HepG2 (cell line): ENCODE data around the gene WNT7A. TPM values are rescaled to one million over a fixed set of nuclear protein-coding genes. Genes with fewer than 3 reads are reported as not detected.

Experiments used
- ATAC-seq: fragments of 200-7000 bp; cut with Tn5 transposase; 3 replicates; pipeline ENCODE4 v1.9.1; 2020; ENCODE audit warnings: mild to moderate bottlenecking, moderate library complexity
- BruUV-seq: library from RNA; stranded (reverse); fragments of 400-500 nt; replicated peaks from 2 replicates; lab custom pipeline; 2021; lab: Mats Ljungman, UMichigan
- CTCF ChIA-PET: fragments of 300-600 bp; formaldehyde crosslinking; extraction: SDS; loops from one replicate; lab custom pipeline; 2021; ENCODE audit warnings: low total read pairs, inconsistent platforms, low intra/inter-chr PET ratio; lab: Yijun Ruan, JAX
- POLR2A ChIA-PET: fragments of 350-600 bp; sonication (Branson Sonifier 250); formaldehyde crosslinking; loops from one replicate; lab custom pipeline; 2020; ENCODE audit warnings: antibody characterized with exemption, inconsistent platforms; lab: Yijun Ruan, JAX
- DNase-seq: peaks from one replicate; pipeline ENCODE4 v3.0.0-alpha.2; 2015; ENCODE audit warnings: low spot score
- FAIRE-seq: peaks from 3 replicates; lab custom pipeline; 2011; peaks lifted over from hg19 to GRCh38; lab: Jason Lieb, UNC
- H2AFZ ChIP-seq: one replicate; pipeline ENCODE4 v1.6.1; 2011; ENCODE audit warnings: low read length, inconsistent platforms
- H3K27ac ChIP-seq: fragments of 300-600 bp; 3 replicates; pipeline ENCODE4 v1.8.0; 2011; ENCODE audit warnings: mixed run types, mild to moderate bottlenecking, mixed read lengths, low read length, inconsistent platforms; ENCODE audit not compliant: insufficient read depth; ENCODE audit errors: extremely low read length
- H3K27me3 ChIP-seq, 2 experiments: fragments of 200-600 bp in 1 of 2; 2 replicates in 1 of 2; 3 replicates in 1 of 2; pipeline versions ENCODE4 v1.6.0 to v1.8.0; 2011; ENCODE audit warnings: low read length in 2 of 2, mild to moderate bottlenecking in 2 of 2, moderate library complexity in 2 of 2, inconsistent platforms in 1 of 2; ENCODE audit not compliant: insufficient read depth in 2 of 2, control insufficient read depth in 1 of 2
- H3K36me3 ChIP-seq, 2 experiments: fragments of 200-600 bp in 1 of 2; replicated peaks in 1 of 2; 2 replicates in 1 of 2; 3 replicates in 1 of 2; pipeline versions ENCODE4 v1.5.1 to v1.8.0; 2011; ENCODE audit warnings: low read length in 2 of 2, inconsistent platforms in 1 of 2; ENCODE audit not compliant: insufficient read depth in 2 of 2, control insufficient read depth in 1 of 2
- H3K4me1 ChIP-seq: 2 replicates; pipeline ENCODE4 v1.5.1; 2012; ENCODE audit warnings: low read length, inconsistent platforms; ENCODE audit not compliant: insufficient read depth
- H3K4me2 ChIP-seq: 2 replicates; pipeline ENCODE4 v1.6.0; 2011; ENCODE audit warnings: low read depth, low read length, inconsistent platforms
- H3K4me3 ChIP-seq, 3 experiments: fragments of 200-600 bp in 1 of 3; sonication (generic), shearing (Covaris generic) in 1 of 3; replicated peaks in 1 of 3; 2 replicates each; pipeline ENCODE4 v1.5.1; 2011 to 2016; ENCODE audit warnings: low read length in 3 of 3, inconsistent platforms in 2 of 3, low read depth in 2 of 3, mild to moderate bottlenecking in 2 of 3, control low read depth in 1 of 3, mixed read lengths in 1 of 3; ENCODE audit not compliant: insufficient read depth in 1 of 3
- H3K79me2 ChIP-seq: one replicate; pipeline ENCODE4 v1.6.1; 2011; ENCODE audit warnings: low read length, inconsistent platforms; ENCODE audit not compliant: insufficient read depth
- H3K9ac ChIP-seq: 2 replicates; pipeline ENCODE4 v1.6.0; 2011; ENCODE audit warnings: mild to moderate bottlenecking, low read depth, low read length, inconsistent platforms; ENCODE audit not compliant: insufficient read depth
- H3K9me3 ChIP-seq: 2 replicates; pipeline ENCODE4 v1.5.1; 2012; ENCODE audit warnings: mild to moderate bottlenecking, low read length
- H4K20me1 ChIP-seq: 2 replicates; pipeline ENCODE4 v1.6.0; 2011; ENCODE audit warnings: inconsistent platforms, mild to moderate bottlenecking, low read length, moderate library complexity; ENCODE audit not compliant: insufficient read depth
- HOXA9 ChIP-seq: sonication (generic); formaldehyde crosslinking; IDR thresholded peaks from 2 replicates; pipeline ENCODE4 v1.8.1; 2022; ENCODE audit warnings: missing genetic modification reagents, mild to moderate bottlenecking, moderate library complexity, borderline replicate concordance
- REPIN1 ChIP-seq: sonication (generic); formaldehyde crosslinking; IDR thresholded peaks from 2 replicates; pipeline ENCODE4 v1.8.0; 2022; ENCODE audit warnings: missing genetic modification reagents, low read depth, mild to moderate bottlenecking, borderline replicate concordance
- RNF2 ChIP-seq: fragments of 450-650 bp; conservative IDR thresholded peaks from 2 replicates; pipeline ENCODE4 v1.6.1; 2016; ENCODE audit warnings: low read depth
- ZBTB7B ChIP-seq: sonication (generic); formaldehyde crosslinking; IDR thresholded peaks from 2 replicates; pipeline ENCODE4 v1.4.0; 2020; ENCODE audit warnings: missing genetic modification reagents
- ZNF451 ChIP-seq: sonication (generic); formaldehyde crosslinking; IDR thresholded peaks from 2 replicates; pipeline ENCODE4 v1.5.0; 2020; ENCODE audit warnings: mild to moderate bottlenecking, missing genetic modification reagents
- WGBS: methylation state at CpG from one replicate; pipeline ENCODE4 v1.1.6; 2017; ENCODE audit warnings: low lambda C conversion rate; 5-methylcytosine and 5-hydroxymethylcytosine counted together
- in situ Hi-C: cut with HindIII; loops from 2 replicates; pipeline ENCODE4 v1.10.0; 2017; ENCODE audit warnings: low pct_unique_long_range_greater_than_20kb; ENCODE audit not compliant: extremely low pct_ligation_motif_present
- intact Hi-C: fragments of 100-400 bp; cut with micrococcal nuclease; formaldehyde crosslinking; loops from one replicate; pipeline ENCODE4 v1.10.0; 2022; ENCODE audit not compliant: unreplicated experiment
- polyA plus RNA-seq, 8 experiments: library from polyadenylated mRNA; depleted of rRNA in 3 of 8; stranded (reverse) in 7 of 8; unstranded in 1 of 8; fragments of >200 nt; fragmentation: Illumina TruSeq in 4 of 8; extraction: Trizol in 4 of 8; gene quantifications; 2 replicates each; pipeline versions ENCODE4 v1.2.1 to v1.2.3, GENCODE V29; 2011 to 2016; ENCODE audit warnings: low read depth in 4 of 8, missing spikeins in 1 of 8, mixed read lengths in 1 of 8; ENCODE audit not compliant: insufficient read depth in 1 of 8
- total RNA-seq, 5 experiments: library from RNA; depleted of rRNA; stranded (reverse); fragments of >200 nt; fragmentation: Illumina TruSeq; extraction: Trizol; gene quantifications; 2 replicates each; pipeline ENCODE4 v1.2.3, GENCODE V29; 2016; ENCODE audit warnings: low read depth in 1 of 5
- TF ChIP-seq, protein P1 (sequence below): IDR thresholded peaks from 2 replicates; pipeline ENCODE4 v1.6.1; 2016; ENCODE audit warnings: mild to moderate bottlenecking
- TF ChIP-seq, protein P2 (sequence below): sonication (generic); formaldehyde crosslinking; IDR thresholded peaks from 2 replicates; pipeline ENCODE4 v1.4.0; 2020; ENCODE audit warnings: mild to moderate bottlenecking, low read depth, missing genetic modification reagents

WNT7A gene
- total and polyA plus RNA-seq, 2 of the 13 experiments (the other 11 are each of a cell fraction or from before 2014, with no cell fraction given) = not detected

DNA sequence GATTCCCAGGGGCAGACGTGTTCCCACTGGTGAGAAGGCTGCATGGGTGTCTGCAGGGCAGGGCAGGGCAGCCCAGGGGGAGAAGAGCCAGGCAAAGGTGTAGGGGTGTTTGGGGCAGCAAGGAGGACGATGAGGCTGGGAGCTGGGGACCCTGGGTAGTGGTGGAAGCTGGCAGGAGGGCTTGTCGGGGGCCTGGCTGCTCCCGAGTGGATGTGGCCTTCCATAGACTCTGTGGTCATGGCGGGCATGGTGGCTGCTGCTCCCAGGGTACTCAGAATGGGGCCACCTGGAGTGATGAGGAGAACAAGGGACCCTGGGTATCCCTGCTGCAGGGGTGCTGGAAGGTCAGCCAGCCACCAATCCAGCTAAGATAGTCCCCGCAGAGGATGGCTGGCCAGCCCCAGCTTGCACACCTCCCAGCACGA lies 107.5 kb downstream of the WNT7A start:
- no peak overlapping the region for H3K27ac ChIP-seq
- no peaks in the 10 kb centered on the region for H3K9me3 ChIP-seq
- ATAC-seq (no peak), FAIRE-seq (no peak), DNase-seq (no peak)
- no peaks in the 10 kb centered on the region for H4K20me1 ChIP-seq
- CTCF ChIA-PET = no interaction called here
- H3K9ac ChIP-seq = no peak overlapping the region
- POLR2A ChIA-PET = no interaction called here
- H3K36me3 ChIP-seq = no peaks in the 10 kb centered on the region
- WGBS = 0% methylated on average over 2 of the region's 7 CpGs
- TF ChIP-seq REPIN1 (no peak), ZBTB7B (no peak), ZNF451 (CRISPR knock-in tag) (no peak)
- TF ChIP-seq, protein P1, sequence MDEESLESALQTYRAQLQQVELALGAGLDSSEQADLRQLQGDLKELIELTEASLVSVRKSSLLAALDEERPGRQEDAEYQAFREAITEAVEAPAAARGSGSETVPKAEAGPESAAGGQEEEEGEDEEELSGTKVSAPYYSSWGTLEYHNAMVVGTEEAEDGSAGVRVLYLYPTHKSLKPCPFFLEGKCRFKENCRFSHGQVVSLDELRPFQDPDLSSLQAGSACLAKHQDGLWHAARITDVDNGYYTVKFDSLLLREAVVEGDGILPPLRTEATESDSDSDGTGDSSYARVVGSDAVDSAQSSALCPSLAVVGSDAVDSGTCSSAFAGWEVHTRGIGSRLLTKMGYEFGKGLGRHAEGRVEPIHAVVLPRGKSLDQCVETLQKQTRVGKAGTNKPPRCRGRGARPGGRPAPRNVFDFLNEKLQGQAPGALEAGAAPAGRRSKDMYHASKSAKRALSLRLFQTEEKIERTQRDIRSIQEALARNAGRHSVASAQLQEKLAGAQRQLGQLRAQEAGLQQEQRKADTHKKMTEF = no peak
- TF ChIP-seq, protein P2, sequence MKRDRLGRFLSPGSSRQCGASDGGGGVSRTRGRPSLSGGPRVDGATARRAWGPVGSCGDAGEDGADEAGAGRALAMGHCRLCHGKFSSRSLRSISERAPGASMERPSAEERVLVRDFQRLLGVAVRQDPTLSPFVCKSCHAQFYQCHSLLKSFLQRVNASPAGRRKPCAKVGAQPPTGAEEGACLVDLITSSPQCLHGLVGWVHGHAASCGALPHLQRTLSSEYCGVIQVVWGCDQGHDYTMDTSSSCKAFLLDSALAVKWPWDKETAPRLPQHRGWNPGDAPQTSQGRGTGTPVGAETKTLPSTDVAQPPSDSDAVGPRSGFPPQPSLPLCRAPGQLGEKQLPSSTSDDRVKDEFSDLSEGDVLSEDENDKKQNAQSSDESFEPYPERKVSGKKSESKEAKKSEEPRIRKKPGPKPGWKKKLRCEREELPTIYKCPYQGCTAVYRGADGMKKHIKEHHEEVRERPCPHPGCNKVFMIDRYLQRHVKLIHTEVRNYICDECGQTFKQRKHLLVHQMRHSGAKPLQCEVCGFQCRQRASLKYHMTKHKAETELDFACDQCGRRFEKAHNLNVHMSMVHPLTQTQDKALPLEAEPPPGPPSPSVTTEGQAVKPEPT = no peak
- no peaks in the 10 kb centered on the region for H3K4me1 ChIP-seq
- H2AFZ ChIP-seq = no peak overlapping the region
- in situ Hi-C loops = no loop called here
- no peak overlapping the region for H3K4me3 ChIP-seq
- H3K27me3 ChIP-seq = peaks cover 1 to 48% of the 10 kb centered on the region in 2 experiments
- BruUV-seq = no TSS peak
- intact Hi-C loops = no loop called here
- H3K4me2 ChIP-seq = no peak overlapping the region
- H3K79me2 ChIP-seq = no peaks in the 10 kb centered on the region

DNA sequence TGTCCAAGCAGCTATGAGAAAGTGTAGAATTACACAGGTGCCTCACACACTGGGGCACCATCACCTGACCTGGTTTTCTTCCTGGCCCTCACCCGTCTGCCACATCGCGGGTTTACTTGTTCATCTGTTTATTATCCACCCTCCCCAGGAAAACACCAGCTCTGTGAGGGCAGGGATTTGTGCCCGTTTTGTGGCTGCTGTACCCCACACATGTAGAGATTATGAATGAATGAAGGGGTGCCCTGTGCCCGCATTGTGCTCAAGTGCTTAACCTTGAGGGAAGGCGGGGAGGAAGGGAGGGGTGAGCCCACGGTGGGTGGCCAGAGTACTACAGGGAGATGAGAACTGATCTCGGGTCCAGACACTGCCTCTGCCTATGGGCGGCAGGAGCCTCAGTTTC lies 108.4 kb downstream of the WNT7A start:
- H3K4me1 ChIP-seq = no peaks in the 10 kb centered on the region
- no peak overlapping the region for H3K4me2 ChIP-seq
- DNase-seq (no peak), FAIRE-seq (no peak), ATAC-seq (no peak)
- in situ Hi-C loops = no loop called here
- ChIA-PET CTCF (no interaction called here), POLR2A (no interaction called here)
- no TSS peak for BruUV-seq
- H3K9ac ChIP-seq = no peak overlapping the region
- H3K27ac ChIP-seq = no peak overlapping the region
- H3K9me3 ChIP-seq = no peaks in the 10 kb centered on the region
- peaks cover 1 to 52% of the 10 kb centered on the region in 2 experiments for H3K27me3 ChIP-seq
- intact Hi-C loops = no loop called here
- H3K4me3 ChIP-seq = no peak overlapping the region
- 36% methylated on average over 9 of the region's 9 CpGs for WGBS
- no peaks in the 10 kb centered on the region for H3K36me3 ChIP-seq
- no peaks in the 10 kb centered on the region for H4K20me1 ChIP-seq
- H2AFZ ChIP-seq = no peak overlapping the region
- no peaks in the 10 kb centered on the region for H3K79me2 ChIP-seq
- no peak for TF ChIP-seq RNF2
- no peak for TF ChIP-seq HOXA9 (CRISPR knock-in tag)
- TF ChIP-seq, all 625 proteins: peak for 0
